T-helper 1 cell treated with Interleukin-12 subunit alpha and Interleukin-12 subunit beta and Interleukin-4 antibody, amounts not matched to agents 30 ng/mL and 1 ng/mL, for 36 hours (primary cell): ENCODE results near the gene IQCE. TPM values are rescaled to one million over a fixed set of nuclear protein-coding genes. Genes with fewer than 3 reads are reported as not detected.

Experiments used
- intact Hi-C: fragments of 100-400 bp; cut with micrococcal nuclease; formaldehyde crosslinking; loops from one replicate; pipeline ENCODE4 v1.15.1; 2024
- total RNA-seq: library from RNA; stranded (reverse); gene quantifications from 2 replicates; pipeline ENCODE4 v1.2.3, GENCODE V29; 2022

The IQCE gene
- total RNA-seq, 1 donor from 2014 or later: 14.9 TPM

- intact Hi-C loops: no loop called here
These were observed 99.3 kb downstream of the IQCE start for GRCh38 chr7:2657920-2658671.

- intact Hi-C loops: no loop called here
These were observed 100.2 kb downstream of the IQCE start for GRCh38 chr7:2658941-2659340.

- intact Hi-C loops: no loop called here
These were observed 101.0 kb downstream of the IQCE start for GRCh38 chr7:2659556-2660358.

DNA sequence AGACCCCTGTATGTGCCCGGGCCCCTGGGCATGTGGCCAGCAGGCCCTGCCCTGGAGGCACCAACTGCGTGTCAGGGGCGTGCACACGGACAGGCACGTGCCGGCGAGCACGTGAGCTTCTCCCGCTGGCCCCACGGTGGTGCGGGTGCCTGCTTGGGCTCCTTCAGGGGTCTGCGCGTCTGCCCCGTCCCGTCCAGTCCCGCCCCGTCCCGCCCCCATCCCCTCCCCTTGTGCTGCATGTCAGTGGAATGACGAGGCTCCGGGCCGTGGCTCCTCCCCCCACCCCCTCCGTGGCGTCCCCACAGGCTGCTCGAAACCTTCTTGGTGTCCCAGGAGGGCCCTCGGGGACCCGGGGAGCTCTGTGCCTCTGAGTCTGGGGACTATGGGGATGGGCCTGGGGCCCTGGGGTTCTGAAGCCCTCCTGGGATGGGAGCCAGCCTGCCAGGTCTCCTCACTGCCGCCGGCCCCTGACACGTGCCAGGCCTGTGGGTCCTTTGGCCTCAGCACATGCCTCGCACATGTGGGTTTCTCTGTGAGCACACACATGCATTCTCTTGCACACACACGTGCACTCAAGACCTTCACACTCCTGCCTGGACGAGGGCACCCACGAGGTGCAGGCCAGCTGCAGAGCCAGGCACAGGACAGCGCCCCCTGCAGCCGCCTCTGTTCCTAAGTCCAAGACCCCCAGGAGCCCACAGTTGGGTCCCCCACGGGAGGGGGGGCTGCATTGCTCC, 101.7 kb downstream of the IQCE start:
- intact Hi-C loops: no loop called here

DNA sequence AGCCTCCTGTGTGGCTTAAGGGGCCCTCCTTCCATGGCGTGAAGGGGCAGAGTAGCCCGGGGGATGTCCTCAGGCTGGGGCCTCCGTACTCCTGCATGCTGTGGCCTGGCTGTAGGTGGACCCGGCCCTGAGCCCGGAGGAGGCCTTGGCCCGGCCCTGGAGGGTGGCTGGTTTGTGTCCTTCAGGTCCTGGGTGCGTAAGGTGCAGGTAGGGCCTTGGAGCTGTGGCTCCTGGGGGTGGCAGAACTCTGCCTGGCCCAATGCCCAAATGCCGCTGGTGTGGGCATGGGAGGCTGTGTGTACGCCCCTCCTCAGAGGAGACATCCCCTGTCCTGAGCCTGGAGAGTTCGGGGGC, 102.3 kb downstream of the IQCE start:
- intact Hi-C loops: no loop called here

- intact Hi-C loops: no loop called here
These were observed 103.0 kb downstream of the IQCE start for GRCh38 chr7:2661602-2662272.

GRCh38 chr7:2662273-2663120, 103.7 kb downstream of the IQCE start:
- intact Hi-C loops: no loop called here

DNA sequence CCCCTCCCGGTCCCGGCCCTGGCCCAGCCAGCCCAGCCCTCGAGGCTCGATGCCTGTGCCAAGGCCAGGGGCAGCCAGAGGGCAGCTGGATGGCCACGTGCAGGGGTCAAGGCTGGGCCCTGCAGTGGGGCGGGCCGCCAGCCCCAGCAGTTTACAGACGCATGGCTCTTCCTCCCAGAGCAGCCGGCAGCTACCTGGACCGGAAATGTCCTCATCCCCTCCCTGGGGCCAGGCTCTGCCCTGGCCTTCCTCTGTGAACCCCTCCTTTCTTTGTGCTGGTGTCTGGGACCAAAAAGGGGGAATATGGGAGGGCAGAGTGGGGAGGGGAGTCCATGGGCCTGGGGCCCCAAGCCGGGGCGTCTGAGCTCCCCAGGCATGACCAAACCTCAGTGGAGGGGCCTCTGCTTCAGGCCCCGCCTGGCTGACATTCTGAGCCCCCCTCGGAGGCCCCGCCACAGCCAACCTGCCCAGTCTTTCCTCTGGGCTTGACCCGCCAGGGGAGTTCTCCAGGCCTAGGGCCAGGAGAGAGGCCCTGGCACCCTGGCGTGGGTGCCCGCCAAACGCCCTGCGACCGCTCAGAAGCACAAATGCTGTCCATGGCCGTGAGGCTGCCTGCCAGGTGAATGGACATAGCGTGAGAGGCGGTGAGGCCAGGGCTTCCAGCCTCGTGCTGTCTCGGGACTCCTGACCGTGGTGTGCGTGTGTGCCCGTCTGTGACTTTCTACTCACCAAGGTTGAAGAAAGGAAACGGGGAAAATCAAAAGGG, 104.5 kb downstream of the IQCE start:
- intact Hi-C loops: no loop called here

DNA sequence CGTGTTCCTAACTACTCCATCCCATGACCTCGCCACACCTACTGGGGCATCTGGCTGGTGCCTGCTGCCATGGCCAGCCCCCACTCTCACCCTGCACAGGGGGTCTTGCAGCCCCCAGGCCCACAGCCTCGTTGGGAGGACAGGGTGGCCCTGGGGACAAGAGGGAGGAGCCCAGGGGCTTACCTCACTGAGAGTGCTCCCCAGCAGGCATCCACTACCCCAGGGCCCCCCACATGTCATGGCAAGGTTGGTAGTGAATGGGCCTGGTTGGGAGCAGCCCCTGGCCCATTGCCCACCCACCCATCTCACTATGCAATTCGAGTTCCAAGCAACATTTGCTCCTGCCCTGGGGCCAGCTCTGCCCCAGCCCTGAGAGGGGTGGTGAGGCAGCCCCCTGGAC, 105.2 kb downstream of the IQCE start:
- intact Hi-C loops: no loop called here

Other genes with a start within 250 kb of the IQCE start
- gene SNX8, start 244.5 kb upstream of the IQCE start, total RNA-seq: 34.6 and 35.5 TPM in 2 replicates
- 172 and 175 TPM in 2 replicates for gene EIF3B, start 204.2 kb upstream of the IQCE start, total RNA-seq
- gene CHST12, start 155.4 kb upstream of the IQCE start, total RNA-seq: 39.9 and 42.7 TPM in 2 replicates
- gene GRIFIN, start 82.6 kb upstream of the IQCE start, total RNA-seq: not detected in 2 replicates
- 125 and 130 TPM in 2 replicates for gene LFNG, start 39.2 kb upstream of the IQCE start, total RNA-seq
- 36.4 and 38.1 TPM in 2 replicates for gene BRAT1, start 3.5 kb upstream of the IQCE start, total RNA-seq
- gene TTYH3, start 73.0 kb downstream of the IQCE start, total RNA-seq: 22.4 and 23.7 TPM in 2 replicates
- 0.17 and 0.27 TPM in 2 replicates for gene AMZ1, start 129.2 kb downstream of the IQCE start, total RNA-seq